GM19099 (cell line): ENCODE measurements around the gene DNAAF2.

Source experiments
- POLR2A ChIP-seq: IDR thresholded peaks from 3 replicates; pipeline ENCODE4 v1.6.1; 2011; ENCODE audit warnings: low read depth; ENCODE audit not compliant: insufficient read length; ENCODE audit errors: extremely low read depth

DNAAF2 gene

DNA sequence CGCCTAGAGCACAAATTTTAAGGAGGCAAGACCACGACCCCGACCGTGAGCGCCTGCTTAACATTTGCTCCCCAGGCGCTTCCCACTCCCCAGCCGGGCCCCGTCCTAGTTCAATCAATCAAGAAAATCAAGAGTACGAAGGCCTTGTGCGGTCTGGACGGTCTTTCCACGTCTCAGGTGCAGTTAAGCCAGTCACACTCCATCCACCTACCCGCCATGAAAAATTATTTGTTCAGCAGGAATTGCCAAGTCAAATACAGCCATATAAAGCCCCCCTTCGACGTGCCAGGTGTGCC is 36.9 kb downstream of the DNAAF2 start:
- no peak for TF ChIP-seq POLR2A

DNA sequence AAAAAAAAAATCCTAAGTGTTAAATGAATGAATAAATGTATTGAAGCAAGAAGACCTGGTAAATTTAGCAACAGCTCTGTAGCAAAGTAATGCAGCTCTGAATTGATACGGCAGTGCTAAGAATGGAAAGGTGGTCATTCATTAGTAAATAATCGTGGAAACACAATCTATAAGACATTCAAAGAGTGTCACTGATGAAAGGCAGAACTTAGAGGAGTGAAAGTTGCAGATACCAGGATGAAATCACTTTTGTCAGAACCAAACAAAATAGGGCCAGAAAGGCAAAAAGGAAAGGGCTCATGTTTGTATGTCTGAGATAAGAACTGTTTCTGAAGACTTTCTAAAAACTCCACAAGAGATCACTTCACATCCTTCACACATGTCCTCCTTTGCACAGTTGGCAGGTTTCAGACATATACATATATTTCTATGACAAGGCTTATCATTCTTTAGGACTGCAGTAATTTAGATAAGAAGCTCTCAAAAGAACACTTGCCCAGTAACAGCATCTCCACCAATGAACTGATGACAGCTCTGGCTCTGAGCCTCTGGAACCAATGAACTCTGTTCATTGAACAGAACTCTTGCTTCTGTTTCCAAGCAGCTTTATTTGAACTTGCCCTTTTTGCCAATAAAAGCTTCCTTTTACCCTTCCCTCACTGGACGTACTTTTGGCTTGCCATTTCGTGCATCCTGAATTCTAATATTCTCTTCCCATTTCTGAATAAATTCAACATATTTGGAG is 40.5 kb downstream of the DNAAF2 start:
- TF ChIP-seq POLR2A: no peak

GRCh38 chr14:49593016-49593415 is 42.0 kb downstream of the DNAAF2 start:
- no peak for TF ChIP-seq POLR2A

- TF ChIP-seq POLR2A: no peak
Measured at GRCh38 chr14:49589387-49589786, 45.7 kb downstream of the DNAAF2 start.

DNA sequence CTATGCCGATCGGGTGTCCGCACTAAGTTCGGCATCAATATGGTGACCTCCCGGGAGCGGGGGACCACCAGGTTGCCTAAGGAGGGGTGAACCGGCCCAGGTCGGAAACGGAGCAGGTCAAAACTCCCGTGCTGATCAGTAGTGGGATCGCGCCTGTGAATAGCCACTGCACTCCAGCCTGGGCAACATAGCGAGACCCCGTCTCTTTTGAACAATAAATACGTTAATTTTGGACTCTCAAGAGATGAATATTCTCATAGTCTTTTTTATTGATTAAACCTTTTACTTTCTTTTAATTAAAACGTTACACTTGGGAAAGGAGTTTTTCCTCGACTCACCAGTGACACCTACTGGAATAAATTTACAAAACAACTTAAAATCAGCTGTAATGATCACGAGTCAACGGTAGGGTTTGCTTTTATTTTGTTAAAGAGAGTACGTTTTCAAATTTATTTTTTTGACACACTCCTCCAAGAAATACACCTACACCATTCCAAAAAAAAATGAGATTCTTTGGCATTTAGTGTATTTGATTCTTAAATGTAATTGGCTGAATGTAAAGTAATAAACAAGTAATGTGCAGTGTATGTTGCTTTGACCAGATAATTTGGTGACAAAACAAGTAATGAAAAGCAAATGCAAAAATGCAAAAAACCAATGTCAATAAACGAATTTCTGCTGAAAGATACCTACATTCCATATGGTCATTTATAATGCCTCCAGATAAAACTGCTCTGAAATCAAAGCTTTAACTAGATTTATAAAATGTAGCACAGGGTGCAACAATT is 48.2 kb downstream of the DNAAF2 start:
- TF ChIP-seq POLR2A: no peak

GRCh38 chr14:49585803-49586672 is 49.0 kb downstream of the DNAAF2 start, which contains the start of gene RPS29:
RPS29 (minus strand) TSS chr14:49586380; CDS start chr14:49586346, 34 bp downstream.
- TF ChIP-seq POLR2A: peak; percentile 95

DNA sequence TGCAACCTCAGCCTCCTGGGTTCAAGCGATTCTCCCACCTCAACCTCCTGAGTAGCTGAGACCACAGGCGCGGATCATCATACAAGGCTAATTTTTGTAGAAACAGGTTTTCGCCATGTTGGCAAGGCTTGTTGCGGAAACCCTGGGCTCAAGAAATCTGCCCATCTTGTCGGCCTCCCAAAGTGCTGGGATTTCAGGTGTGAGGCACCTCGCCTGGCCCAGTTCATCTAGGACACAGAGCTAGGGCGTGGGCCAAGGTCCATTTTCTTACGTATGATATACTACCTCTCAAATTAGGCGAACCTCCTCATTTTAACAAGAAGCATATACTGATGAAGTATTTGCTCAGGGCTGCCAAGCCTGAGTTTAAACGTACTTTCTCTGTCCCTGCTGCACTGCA is 51.0 kb downstream of the DNAAF2 start:
- TF ChIP-seq POLR2A: peak; percentile 23

DNA sequence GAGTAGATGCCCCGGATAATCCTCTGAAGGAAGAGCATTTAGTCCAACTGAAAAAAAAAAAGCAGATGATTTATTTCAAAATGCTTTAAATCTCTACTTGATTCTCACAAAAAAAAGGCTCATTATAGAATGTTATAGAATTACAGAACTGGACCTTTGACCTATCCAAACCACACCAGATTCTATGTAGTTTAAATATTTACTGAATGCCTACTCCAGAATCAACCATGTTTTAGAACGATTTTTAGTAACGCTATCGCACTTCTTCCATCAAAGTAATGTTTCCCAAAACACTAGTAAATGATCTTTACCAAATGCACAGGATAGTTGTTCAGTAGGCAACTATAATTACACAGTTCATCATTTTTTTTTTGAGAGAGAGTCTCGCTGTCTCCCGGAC is 51.4 kb downstream of the DNAAF2 start:
- no peak for TF ChIP-seq POLR2A

DNA sequence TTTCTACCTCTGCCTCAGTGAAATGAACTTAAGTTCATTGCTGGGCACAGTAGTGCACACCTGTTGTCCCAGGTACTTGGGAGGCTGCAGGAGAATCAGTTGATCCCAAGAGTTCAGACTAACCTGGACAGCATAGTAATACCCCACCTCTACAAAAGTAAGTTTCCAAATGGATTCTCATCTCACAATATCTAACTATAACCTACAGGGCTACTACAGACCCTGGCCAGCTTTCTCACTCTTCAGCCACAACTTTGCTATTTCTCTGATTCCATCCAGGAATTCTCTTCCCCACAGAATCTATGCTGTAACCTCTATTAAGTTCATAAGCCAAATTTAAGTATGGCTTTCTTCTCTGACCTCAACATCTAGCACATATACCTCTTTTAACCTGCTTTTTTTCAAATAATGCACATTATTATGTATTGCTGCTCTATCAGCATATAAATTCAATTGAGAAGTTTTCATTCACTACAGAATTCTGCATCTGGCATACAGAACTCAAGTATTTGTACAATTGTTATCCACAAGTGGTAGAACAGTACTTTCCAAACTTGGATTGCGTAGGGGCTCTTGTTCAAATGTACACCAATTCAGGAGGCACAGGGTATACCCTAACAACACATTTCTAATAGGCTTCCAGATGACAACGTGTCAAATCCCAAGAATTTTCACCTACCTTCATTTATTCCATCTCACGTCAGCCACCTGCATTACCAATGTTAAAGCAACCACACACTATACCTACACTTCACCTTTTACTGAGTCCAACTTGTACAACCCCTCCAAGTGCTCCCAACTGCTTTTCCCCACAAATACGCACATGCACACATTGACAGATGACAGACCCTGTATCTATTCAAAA is 52.7 kb downstream of the DNAAF2 start:
- TF ChIP-seq POLR2A: peak; percentile 30

DNA sequence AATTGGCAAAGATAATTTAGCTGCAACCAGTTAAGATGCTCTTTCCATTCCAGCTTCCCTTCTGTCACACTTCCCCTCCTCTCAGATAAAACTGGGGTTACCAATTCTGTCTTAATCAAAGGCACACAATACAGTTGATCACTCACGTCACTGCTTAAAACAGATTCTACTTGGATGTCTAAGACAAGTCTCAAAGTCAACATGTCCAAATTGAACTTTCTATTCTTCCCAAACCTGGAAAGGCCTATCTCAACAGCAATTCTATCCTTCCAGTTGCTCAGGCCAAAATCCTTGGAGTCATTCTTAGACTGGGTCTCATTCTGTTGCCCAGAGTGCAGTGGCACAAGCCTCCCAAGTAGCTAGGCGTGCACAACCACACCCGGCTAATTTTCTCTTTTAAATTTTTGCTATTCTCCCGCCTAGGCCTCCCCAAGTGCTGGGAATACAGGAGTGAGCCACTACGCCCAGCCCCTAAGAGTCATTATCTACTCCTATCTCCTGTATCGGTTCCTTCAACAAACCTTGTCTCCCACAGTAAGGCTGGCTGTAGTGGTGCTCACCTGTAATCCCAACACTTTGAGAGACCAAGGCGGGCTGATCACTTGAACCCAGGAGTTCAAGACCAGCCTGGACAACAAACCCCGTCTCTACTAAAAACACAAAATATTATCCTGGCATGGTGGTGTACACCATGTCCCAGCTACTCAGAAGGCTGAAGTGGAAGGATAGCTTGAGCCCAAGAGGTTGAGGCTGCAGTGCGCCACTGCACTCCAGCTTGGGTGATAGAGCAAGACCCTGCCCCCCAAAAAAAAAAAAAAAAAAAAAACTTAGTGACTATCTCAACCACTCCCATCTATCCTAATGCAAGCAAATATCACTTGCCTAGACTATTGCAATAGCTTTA is 53.6 kb downstream of the DNAAF2 start:
- peak; percentile 8 for TF ChIP-seq POLR2A

DNA sequence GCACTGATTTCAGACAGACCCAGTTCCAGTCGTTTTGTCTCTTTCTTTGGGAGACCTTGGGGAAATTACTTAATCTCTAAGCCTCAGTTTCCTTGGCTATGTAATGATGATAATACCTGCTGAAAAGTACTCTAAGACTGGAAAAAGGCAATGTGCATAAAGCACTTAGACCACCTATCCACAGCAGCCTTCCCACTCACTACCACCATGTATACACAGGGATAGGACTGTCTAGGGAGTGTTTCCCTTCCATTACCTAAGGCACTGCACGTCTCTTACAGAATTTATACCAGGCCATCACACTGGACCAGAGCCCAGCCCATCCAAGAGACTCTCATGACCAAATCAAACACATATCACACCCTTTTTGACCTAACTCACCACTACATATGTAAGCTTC is 55.2 kb downstream of the DNAAF2 start:
- no peak for TF ChIP-seq POLR2A

- no peak for TF ChIP-seq POLR2A
Measured at GRCh38 chr14:49578141-49578540, 56.9 kb downstream of the DNAAF2 start.
